ENCODE measurements around the gene RRAS. TPM values are rescaled to one million over a fixed set of nuclear protein-coding genes. Genes with fewer than 3 reads are reported as not detected.

Gene RRAS
- total RNA-seq, 1 donor from 2014 or later, result 3.9 TPM

DNA sequence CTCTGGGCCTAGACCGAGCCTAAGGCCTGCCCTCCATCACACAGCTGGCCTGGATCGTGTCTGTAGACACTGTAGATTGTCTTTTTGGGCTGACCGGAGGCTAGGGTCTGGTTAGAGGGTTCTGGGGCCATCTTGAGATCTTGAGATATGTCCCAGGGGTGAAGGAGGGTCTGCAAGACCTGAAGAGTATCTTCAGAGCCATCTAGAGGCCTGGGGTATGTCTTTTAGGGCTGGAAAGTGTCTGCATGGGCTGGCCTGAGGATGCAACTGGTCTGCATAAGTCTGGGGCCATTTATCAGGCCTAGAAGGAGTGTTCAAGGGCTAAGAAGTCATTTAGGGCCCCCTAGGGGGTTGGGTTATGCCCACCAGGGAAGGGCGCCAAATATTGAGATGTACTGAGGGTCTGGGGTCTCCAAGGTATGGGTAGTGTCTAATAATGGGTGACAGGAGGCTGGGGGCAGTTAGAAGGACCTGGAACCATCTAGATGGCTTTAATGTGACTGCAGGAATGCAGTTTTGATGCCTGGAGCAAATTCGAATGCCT, 2.6 kb upstream of the RRAS start:
- Mint-ChIP-seq H3K4me3 (ENCODE audit: low read depth) (peak overlapping the region; percentile 98), H3K27ac (peak overlapping the region; percentile 98), H3K9me3 (ENCODE audit: low read depth) (no peaks in the 10 kb centered on the region), H3K36me3 (ENCODE audit: insufficient read depth) (peaks cover 5% of the 10 kb centered on the region), H3K27me3 (peaks cover 18% of the 10 kb centered on the region), H3K4me1 (ENCODE audit: low read depth) (peaks cover 38% of the 10 kb centered on the region)
- TF ChIP-seq, protein P1, sequence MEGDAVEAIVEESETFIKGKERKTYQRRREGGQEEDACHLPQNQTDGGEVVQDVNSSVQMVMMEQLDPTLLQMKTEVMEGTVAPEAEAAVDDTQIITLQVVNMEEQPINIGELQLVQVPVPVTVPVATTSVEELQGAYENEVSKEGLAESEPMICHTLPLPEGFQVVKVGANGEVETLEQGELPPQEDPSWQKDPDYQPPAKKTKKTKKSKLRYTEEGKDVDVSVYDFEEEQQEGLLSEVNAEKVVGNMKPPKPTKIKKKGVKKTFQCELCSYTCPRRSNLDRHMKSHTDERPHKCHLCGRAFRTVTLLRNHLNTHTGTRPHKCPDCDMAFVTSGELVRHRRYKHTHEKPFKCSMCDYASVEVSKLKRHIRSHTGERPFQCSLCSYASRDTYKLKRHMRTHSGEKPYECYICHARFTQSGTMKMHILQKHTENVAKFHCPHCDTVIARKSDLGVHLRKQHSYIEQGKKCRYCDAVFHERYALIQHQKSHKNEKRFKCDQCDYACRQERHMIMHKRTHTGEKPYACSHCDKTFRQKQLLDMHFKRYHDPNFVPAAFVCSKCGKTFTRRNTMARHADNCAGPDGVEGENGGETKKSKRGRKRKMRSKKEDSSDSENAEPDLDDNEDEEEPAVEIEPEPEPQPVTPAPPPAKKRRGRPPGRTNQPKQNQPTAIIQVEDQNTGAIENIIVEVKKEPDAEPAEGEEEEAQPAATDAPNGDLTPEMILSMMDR (IDR thresholded peaks at IDR 0.05; ENCODE audit: unreplicated experiment), result no peak
- DNase-seq (ENCODE audit: low spot score, unreplicated experiment), result no peak

DNA sequence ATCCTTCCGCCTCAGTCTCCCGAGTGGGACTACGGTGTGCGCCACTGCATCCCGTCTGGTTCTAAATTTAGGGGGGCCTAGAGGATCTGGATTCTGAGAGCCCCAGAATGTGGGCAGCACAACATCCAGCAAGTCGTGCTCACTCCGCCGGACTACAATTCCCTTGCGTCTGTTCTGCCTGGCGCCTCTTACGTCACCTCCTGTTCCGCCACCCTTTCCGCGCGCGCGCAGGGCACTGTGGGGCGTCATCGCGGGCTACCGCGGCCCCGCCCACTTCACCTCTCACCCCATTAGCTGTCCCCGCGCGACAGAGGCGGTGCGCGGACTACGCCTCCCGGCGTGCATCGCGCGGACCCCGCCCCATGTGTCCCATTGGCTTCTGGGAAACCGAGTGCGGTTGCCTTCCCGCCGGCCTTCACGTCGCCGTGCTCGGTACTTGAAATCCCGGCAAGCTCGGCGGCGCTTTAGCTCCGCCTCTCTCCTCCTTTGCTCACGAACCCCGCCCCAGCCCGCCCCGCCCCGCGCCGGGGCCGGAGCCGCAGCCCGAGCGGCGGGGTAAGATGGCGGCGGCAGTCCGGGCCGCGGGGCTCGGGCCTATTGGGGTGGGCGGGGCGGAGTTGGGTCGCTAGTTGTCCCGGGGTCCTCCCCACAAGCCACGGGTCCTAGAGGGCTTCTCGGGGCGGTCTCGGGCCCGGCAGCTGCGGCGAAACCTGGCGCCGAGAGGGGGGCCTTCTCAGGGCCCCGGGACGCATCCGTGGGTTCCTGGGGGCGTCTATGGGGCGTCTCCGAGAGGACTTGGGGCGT, 1.9 kb upstream of the RRAS start, which contains the start of gene SCAF1:
Gene SCAF1 (plus strand): TSS at position 522 of the 804 bp plus-strand sequence. CDS start 2,818 bp downstream, outside the sequence.
- peaks cover 20% of the 10 kb centered on the region for H3K27me3 Mint-ChIP-seq
- DNase-seq (ENCODE audit: low spot score, unreplicated experiment), result peak; percentile 99
- H3K27ac Mint-ChIP-seq, result peak within 1 kb of the TSS; percentile 100
- peaks cover 4% of the 10 kb centered on the region for H3K36me3 Mint-ChIP-seq (ENCODE audit: insufficient read depth)
- TF ChIP-seq, protein P1 (IDR thresholded peaks at IDR 0.05; ENCODE audit: unreplicated experiment), result no peak
- peaks cover 38% of the 10 kb centered on the region for H3K4me1 Mint-ChIP-seq (ENCODE audit: low read depth)
- H3K4me3 Mint-ChIP-seq (ENCODE audit: low read depth), result peak within 1 kb of the TSS; percentile 98
- H3K9me3 Mint-ChIP-seq (ENCODE audit: low read depth), result no peaks in the 10 kb centered on the region

DNA sequence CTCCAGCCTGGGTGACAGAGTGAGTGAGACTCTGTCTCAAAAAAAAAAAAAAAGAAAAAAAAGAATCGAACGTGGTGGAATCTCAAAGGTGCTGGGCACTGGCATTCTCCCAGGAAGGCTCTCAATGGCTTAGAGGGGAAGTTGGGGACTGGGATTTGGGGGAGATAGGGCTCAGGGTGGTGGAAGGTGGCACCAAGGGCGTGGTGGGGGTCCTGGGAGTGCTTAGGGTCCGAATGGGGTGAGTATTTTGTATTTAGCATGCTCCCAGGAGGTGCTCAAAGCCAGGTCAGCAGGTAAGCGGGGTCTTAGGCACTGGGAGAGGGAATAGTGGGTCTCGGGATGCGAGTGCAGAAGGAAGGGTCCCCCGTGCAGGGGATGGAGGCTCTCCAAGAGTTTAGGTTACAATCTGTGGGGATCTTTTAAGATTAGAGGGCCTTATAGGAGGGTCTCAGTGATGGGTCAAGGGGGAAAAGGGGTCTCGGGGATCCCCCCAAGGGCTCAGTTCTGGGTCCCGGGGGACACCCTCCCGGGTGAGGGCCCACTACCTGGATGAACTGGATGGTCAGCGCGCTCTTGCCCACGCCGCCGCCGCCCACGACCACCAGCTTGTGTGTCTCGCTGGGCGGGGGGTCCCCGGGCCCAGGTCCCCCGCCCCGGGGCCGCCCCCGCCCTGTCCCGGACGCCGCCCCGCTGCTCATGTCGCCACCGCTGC, 386 bp downstream of the RRAS start:
- H3K4me3 Mint-ChIP-seq (ENCODE audit: low read depth), result peak overlapping the region; percentile 98
- peaks cover 33% of the 10 kb centered on the region for H3K27me3 Mint-ChIP-seq
- peaks cover 41% of the 10 kb centered on the region for H3K4me1 Mint-ChIP-seq (ENCODE audit: low read depth)
- no peaks in the 10 kb centered on the region for H3K9me3 Mint-ChIP-seq (ENCODE audit: low read depth)
- DNase-seq (ENCODE audit: low spot score, unreplicated experiment), result no peak
- TF ChIP-seq, protein P1 (IDR thresholded peaks at IDR 0.05; ENCODE audit: unreplicated experiment), result no peak
- H3K36me3 Mint-ChIP-seq (ENCODE audit: insufficient read depth), result peaks cover 1% of the 10 kb centered on the region
- H3K27ac Mint-ChIP-seq, result peak overlapping the region; percentile 88

DNA sequence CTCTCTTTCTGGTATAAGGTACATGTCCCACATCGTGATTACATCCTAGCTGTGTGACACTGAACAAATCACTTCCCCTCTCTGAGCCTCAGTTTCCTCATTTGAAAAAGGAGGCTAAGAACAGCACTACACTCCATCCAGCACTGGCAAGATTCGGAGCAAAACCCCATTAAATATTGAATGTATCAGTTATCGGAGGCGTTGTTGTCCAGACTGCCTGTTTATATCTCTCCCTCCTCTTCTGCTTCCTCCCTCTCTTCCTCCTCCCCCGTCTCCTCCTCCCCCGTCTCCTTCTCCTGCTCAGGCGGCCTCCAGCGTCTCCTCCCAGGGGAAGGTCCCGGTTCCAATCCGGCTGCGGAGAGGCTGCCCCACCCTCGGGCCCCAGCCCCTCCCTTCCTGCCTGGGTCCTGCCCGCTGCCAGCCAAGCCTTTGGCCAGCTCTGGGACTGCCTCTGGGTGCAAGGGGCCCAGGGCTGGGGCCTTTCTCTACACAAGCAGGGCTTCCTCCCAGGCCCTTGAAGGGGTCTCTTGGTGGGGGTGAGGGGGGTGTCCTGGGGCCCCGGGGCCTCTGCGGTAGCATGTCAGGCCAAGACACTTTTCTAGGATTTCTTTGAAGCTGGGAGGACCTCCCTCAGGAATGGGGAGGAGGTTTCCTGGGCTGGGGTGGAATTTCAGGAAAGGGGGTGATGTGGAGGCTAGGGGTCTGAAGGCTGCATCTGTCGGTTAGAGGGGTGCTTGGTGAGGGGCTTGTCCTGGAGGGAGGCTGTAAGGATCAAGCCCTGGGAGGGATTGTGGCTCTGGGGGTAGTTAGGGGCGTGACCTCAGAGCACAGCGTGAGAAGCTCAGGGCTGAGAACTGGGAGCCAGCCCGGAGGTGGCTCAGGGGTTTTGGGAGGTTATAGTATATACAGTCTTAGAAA, 1.9 kb downstream of the RRAS start:
- TF ChIP-seq, protein P1 (IDR thresholded peaks at IDR 0.05; ENCODE audit: unreplicated experiment), result no peak
- Mint-ChIP-seq H3K4me3 (ENCODE audit: low read depth) (peak overlapping the region; percentile 58), H3K4me1 (ENCODE audit: low read depth) (peaks cover 32% of the 10 kb centered on the region), H3K9me3 (ENCODE audit: low read depth) (no peaks in the 10 kb centered on the region), H3K27me3 (peaks cover 33% of the 10 kb centered on the region), H3K27ac (peak overlapping the region; percentile 19), H3K36me3 (ENCODE audit: insufficient read depth) (no peaks in the 10 kb centered on the region)
- DNase-seq (ENCODE audit: low spot score, unreplicated experiment), result no peak
